GM10847 (cell line): ENCODE results near the gene CLNS1A.

Experiments used
- POLR2A ChIP-seq: IDR thresholded peaks from 2 replicates; pipeline ENCODE4 v1.6.1; 2011; ENCODE audit not compliant: insufficient read length; ENCODE audit errors: extremely low read depth

CLNS1A gene

DNA sequence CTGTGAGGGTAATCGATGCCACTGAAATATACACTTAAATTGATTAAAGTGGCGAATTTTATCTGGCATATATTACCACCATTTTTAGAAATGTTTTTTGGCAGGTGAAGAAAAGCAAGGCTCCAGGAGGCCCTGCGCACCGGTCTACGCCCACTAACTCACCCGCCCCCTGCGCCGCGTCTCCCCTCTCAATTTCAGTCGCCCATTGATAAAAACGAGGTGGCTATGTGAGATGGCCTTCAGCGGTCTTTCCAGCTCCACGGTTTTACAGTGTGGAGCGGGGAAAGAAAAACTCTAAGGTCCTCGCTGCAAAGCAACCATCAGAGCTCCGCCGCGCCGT lies 48.4 kb downstream of the CLNS1A start:
- no peak for TF ChIP-seq POLR2A

DNA sequence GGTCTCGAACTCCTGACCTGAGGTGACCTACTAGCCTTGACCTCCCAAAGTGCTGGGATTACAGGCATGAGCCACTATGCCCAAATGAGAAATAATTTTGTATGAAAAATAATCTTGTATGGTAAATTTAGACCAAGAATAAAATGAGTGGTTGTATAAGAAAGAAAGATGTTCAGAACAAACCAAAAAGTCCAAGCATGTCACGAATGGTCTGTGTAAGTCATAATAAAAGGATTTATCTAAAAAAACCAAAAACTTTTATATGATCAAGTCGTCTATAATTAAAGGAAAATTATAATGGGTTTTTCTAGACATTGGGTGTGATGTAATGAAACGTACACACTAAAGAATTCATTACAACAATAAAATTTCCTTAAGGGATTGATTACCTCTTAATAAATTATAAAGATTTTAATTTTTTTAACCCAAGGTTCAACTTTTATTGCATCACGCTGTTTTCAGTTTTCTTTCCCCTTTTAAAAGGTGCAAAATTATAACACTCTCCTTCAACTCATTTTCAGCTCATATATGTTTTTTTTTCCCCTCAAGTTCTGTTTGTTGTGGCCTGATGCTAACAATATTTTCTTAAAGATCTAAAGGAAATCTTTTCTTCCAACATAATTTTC lies 56.8 kb downstream of the CLNS1A start:
- TF ChIP-seq POLR2A, result no peak

- TF ChIP-seq POLR2A, result no peak
Observed at GRCh38 chr11:77569676-77570070, 67.9 kb downstream of the CLNS1A start.

DNA sequence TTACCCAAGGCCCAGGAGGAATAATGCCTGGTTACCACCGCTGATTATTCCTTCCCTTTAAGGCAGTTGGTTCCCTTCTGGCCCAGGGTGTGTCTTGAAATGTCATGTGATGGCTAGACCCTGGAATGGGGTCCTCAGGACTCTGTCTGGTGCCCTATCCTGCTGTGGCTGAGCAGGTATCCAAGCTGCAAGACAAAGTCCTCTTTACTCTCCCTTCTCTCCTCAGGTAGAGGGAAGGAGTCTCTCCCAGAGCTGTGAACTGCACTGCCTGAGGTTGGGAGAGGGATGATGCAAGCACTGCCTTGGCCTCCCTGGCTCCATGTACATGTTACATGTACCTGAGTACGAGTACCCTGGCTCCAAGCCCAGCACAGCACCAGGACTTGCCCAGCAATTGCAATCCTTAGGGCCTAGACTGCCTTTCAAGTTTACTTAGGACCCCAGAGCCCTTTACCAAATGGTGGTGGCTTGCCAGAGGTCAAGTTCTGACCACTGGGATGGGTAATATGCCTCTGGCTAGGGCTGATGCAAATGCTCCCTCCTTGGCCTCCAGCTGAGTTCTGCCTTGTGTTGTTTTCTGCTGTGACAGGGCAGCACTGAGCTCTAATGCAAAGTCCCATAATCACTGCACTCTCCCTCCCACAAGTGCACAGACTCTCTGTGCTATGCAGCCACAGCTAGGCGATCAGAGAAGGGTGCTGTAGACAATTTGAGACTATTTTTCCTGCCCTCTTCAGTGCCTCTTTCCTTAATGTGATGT lies 68.5 kb downstream of the CLNS1A start:
- no peak for TF ChIP-seq POLR2A

- TF ChIP-seq POLR2A, result no peak
Observed at GRCh38 chr11:77568306-77568705, 69.3 kb downstream of the CLNS1A start.
